GM21367 (cell line): ENCODE data around the gene LEMD1.
"Not testable (repeated sequence)": the region's sequence is repeated elsewhere in the genome, so short reads cannot be mapped to it uniquely, and the experiment has no call there.

ENCODE experiments used
- ATAC-seq: cut with Tn5 transposase; IDR thresholded peaks from one replicate; pipeline ENCODE4 v1.9.1; 2021; ENCODE audit not compliant: unreplicated experiment

The LEMD1 gene

GRCh38 chr1:205447457-205448341, 25.8 kb upstream of the LEMD1 start:
- no peak for ATAC-seq

GRCh38 chr1:205446828-205447227, 25.0 kb upstream of the LEMD1 start:
- ATAC-seq = no peak

- no peak for ATAC-seq
Observed at GRCh38 chr1:205445646-205445935, 23.7 kb upstream of the LEMD1 start.

GRCh38 chr1:205444931-205445645, 23.2 kb upstream of the LEMD1 start:
- no peak for ATAC-seq

GRCh38 chr1:205444300-205444930, 22.6 kb upstream of the LEMD1 start:
- ATAC-seq = no peak

DNA sequence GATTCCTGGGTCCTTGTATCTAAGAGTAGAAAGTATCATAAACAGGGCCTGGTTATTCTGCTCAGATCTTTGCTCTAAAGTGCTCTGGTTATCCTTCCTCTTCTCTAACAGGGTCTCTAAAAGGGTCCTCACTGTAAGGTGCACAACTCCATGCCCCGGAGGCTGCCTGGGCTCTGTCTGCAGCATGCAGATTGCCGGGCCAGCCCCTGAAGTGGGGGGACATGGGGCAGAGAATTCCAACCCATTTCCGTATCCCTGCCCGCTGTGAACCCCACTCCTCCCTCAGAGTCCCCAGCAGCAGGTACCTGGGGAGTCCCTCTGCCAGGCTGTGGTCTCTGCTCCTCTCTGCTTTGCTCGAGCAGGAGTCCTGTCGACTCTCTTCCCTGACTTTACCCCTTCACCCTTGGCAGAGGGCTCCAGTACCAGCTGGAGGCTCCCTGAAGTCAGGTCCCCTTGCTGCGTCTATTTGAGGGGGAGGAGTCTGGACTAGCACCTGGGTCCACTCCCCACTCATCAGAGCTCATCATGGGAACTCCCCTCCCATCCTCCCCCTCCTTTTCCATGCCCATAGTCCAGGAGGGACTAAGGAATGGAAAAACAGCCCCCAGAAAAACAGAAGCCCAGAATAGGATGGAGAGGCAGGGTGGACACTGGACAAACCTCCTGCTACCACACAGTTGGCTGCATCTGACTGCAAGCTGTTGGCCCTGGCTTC, 21.9 kb upstream of the LEMD1 start:
- no peak for ATAC-seq

DNA sequence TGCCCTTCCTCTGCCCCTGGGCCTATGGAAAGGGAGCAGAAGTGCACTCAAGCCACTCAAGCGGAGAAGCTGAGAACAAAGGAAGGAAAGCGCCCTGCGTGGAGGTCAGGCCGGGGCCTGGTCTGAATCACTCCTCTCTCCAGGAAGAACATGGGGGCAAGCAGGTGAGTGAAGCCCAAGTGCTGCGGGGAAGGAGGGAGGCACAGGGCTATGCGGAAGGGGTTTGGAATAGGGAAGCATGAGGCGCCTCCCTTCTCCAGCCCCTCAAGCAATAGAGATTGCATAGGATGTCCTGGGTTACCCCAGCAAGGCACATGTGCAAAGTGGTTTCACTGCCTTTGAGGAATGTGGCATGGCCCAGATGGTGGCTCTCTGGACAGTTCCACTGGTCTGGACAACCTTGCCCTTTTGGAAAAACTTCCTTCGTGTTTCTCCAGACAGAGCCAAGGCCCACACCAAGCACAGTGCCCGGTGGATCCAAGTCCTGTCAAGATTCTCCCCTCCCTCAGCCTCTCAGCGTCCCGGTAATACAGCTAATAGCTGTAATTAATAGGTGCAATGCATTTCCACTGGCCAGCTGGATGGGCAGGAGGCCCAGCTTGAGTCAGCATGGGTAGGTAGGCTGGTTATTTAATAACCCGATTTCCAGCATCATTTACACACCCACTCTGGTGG, 20.3 kb upstream of the LEMD1 start:
- ATAC-seq = no peak

DNA sequence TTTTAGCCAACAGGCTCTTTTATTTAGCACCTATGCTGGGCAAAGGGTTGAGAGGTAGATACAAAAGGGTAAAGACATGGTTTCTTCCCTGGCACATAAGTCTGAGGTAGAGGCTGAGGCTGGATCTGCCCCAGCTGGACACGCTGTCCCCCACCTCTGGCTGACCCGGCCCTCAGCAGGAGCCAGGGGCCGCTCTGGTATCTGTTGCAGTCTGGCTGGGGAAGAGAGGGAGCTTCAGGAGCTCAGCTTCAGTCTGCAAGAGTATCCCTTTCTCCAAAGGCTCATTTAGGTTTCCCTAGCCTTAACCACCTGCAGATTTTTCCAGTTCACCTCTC, 19.8 kb upstream of the LEMD1 start:
- ATAC-seq = no peak

DNA sequence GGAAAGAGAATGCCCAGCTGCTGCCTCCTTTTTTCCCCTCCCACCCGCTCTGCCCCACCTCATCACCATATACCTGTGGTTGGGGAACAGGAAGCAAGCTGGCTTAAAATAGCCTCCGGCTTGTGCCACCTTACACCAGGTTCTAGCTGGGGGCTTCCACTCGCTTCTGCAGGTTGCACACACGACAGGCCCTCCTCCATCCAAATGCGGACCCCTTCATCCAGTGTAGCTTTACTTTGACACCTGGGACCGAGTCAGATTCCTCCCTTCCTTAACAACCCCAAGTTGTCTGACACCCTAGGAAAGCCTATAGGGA, 19.4 kb upstream of the LEMD1 start:
- ATAC-seq = no peak

GRCh38 chr1:205440476-205441317, 18.8 kb upstream of the LEMD1 start:
- peak; percentile 85 for ATAC-seq

DNA sequence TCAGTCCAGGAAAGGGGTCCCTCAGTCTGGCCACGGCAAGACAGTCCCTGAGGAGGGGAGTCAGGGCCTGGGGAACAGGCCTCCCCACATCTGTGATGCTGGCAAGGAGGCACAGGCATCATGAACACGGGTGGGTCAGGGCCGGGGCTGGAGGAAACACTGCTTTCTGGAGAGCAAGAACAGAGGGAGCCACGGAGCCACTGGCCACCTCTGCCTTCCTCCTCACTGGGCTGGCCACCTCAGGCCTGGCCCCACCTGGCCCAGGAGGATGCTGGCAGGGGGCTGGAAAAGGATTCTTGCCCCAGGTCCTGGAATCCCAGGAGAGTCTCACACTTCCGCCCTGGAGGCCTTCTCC, 18.2 kb upstream of the LEMD1 start:
- ATAC-seq = no peak

GRCh38 chr1:205438213-205439158, 16.6 kb upstream of the LEMD1 start:
- no peak for ATAC-seq

DNA sequence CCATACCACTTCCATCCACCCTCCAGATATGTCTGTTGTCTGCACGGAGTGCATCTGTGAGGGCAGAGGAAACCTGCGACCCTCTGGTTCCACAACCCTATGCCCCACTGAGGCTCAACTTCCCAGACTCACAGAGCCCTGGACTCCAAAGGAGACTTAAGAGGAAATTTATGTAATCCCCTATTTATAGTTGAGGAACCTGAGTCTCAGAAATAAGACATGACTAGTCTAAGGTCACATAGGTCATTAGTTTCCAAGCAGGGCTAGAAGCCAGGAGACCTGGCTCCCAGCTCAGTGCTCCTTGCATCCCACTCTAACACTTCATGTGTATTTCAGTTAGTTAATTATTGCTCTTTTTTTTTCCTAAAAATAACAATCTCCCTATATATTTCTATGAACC, 15.7 kb upstream of the LEMD1 start:
- no peak for ATAC-seq

DNA sequence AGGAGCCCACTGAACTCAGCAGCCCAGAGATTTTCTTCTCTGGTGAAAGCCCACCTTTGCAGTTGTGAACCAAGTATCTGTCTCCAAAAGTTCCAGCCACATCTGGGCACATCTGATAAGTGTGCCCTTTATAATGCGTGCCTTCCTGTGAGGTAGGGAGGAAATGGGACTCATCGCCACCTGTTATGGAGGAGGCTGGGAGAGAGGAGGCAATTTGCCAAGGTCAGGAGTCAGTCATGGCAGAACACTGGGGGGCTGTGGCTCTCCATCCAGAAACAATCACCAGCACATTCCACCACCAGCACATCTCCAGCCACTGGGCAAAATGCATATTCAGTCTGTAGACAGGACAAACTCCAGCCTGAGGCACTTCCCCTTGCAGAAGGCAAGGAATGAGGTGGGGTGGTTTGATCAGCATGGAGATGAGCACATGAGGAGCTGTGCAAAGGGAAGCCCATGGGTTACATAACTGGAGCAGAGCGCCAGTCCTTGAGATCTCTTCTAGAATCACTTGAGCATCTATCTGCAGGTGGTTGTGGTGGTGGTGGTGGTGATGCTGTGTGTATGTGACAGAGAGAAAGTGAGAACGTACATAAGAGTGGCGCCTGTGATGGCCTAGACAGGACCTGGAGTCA, 15.0 kb upstream of the LEMD1 start:
- ATAC-seq = no peak

- ATAC-seq = no peak
Observed at GRCh38 chr1:205435578-205436573, 14.0 kb upstream of the LEMD1 start.

DNA sequence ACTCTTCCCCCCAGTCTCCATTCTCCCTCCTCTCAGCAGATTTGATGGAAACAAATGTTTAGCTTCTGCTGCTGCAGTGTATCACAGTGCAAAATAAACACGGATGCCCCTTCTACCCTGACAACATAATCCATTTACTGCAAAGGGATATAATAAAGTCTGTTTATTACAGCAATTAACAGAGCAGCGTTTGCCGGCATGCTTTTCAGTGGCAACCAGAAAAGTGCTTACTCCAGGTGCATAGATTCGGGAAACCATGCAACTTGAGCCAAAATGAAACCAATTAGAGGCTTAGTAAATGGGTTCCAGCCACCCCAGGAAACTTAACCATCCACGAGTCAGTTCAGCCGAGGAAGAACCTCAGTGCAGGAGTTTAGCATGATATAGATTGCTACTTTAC, 12.9 kb upstream of the LEMD1 start:
- ATAC-seq = no peak

DNA sequence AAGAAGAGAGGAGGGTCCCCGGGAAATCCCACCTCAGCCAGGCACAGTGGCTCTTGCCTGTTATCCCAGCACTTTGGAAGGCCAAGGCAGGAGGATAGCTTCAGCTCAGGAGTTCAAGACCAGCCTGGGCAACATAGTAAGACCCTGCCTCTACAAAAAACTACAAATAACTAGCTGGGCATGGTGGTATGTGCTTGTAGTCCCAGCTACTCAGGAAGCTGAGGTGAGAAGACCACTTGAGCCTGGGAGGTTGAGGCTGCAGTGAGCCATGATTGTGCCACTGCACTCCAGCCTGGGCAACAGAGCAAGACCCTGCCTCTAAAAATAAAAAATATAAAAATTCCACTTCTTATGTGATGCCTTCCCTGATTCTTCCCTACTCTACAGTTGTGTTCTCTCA, 10.8 kb upstream of the LEMD1 start:
- ATAC-seq = not testable (repeated sequence)

GRCh38 chr1:205432116-205432515, 10.3 kb upstream of the LEMD1 start:
- ATAC-seq = no peak
